Measurements from ENCODE around the gene STAB2.
A peak's percentile ranks its signal among the peaks of the same experiment; 100 is the strongest.
"Not testable (repeated sequence)": the region's sequence is repeated elsewhere in the genome, so short reads cannot be mapped to it uniquely, and the experiment has no call there.

STAB2 gene

DNA sequence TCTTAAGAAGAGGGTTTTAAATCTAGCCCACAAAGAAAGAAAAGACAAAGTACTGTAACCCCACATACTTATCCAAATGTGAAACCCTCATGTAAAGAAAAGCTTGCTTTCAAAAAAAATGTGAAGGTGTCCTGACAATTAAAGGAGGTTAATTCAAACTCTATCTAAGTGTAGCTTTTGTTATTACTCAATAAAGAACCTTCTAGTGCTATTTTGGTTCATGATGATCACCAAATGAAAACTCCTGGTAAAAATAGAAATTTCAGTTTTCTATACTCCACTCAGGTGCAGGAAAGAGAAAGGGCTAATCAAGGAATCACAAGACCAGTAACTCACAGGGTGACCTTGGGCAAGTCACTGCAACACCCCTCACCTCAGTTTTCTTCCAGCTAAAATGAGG lies 1.6 kb downstream of the STAB2 start:
- DNase-seq (ENCODE audit: low read depth): no peak

DNA sequence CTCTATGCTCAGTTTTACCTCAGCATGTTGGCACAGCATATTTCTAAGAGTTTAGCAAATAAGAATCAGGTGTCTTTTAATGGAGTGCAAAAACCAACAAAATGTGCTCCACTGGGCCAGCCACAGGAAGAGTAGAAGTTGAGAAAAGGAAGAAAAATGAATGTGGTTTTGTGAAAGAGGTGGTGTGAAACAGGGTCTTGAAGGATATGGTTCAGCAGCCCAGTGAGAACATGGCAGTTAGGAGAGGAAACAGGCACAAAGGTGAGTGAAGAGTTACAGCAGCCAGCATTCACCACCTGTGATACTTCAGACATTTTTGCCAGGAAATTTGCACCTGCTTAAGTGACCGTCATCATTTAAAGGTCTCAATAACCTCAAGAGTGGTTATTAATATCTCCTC lies 2.4 kb downstream of the STAB2 start:
- DNase-seq (ENCODE audit: low read depth): no peak

DNA sequence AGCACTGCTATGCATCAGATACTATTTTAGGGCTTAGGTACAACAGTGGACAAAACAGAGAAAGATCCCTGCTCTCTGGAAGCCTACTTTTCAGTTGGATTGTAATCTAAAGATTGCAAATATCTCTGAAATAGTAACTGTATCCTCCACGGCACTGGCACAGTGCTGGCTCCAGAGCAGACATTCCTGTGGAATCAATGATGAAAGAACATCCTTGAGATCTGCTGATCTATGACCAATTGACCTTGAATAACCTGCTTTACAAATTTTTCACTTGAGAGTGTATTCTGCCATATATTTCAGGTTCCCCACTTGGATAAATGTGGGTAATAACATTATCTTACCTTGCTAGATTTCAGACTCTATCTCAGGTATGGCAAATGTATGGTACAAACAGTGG lies 3.2 kb downstream of the STAB2 start:
- no peak for DNase-seq (ENCODE audit: low read depth)

DNA sequence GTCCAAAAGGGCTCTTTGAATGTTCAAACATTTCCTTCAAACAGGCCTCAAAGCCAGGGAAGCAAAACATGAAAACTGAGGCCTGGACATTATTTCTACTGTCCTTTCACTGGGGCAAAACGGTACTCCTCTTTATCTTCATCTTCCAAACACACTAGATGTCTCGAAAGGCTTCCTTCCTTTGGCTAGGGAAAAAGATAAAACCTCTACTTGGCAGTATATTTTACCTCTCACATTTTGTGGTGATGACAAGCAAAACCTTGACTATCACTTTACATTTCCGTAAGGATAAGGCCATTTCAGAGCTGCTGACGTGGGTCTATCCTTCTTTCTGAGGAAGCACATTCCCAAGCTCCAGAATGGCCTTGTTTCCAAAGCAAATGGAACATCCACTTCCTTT lies 9.9 kb downstream of the STAB2 start:
- DNase-seq (ENCODE audit: low read depth): no peak

DNA sequence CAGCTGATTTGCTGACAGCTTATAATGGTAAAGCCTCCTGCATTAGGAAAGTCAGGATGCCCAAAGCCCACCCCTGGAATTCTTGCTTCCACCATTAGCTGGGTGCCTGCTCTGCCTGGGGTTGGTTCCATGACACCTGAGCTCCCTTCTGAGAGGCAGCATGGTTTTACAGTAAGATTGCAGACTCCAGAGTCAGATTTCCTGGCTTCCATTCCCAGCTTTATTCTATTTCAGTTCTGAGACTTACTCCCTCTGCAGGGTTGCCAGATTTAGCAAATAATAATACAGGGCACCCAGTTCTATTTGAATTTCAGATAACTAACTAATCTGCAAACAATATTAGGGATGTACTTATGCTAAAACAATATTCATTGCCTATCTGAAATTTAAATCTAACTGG lies 12.2 kb downstream of the STAB2 start:
- no peak for DNase-seq (ENCODE audit: low read depth)

DNA sequence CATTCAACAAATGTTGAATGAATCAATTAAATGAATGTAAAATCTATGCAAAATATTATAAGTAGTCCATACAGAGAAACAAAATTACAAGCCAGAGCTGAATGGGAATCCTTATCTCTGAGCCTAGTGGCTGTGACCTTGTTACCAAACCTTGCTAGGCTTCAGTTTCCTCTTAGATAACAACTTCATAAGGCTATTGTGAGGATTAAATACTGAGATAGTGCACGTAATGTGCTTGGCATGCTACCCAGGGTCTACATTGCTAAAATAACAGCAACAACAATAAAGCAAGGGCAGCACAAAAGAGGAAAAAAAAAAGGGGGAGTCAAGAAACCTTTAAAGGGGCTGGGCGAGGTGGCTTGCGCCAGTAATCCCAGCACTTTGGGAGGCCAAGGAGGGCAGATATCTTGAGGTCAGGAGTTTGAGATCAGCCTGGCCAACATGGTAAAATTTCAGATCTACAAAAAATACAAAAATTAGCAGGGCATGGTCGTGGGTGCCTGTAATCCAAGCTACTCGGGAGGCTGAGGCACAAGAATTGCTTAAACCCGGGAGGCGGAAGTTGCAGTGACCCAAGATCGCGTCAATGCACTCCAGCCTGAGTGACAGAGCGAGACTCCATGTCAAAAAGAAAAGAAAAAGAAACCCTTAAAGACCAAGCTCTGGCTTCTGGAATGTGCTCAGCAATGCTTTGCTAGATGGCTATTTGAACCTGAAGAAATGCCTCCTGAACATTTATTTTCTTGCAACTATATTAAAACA lies 14.1 kb downstream of the STAB2 start:
- no peak for DNase-seq (ENCODE audit: low read depth)

DNA sequence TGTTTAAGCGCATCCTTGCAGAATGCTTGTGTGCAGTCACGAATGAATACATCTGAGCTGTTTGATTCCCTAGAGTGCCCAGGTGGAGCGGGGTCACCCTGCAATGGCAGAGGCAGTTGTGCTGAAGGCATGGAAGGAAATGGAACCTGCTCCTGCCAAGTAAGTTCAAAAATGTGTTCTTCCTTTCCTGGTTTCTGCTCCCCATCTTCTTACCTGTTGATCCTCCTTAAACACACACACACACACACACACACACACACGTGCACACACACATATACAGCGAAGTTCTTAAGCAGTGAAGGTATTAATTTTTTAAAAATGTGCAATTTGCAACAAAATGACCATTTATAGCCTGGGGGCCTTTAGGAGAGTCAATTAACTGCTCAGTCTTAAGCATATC lies 33.3 kb downstream of the STAB2 start:
- DNase-seq (ENCODE audit: low read depth): no peak

DNA sequence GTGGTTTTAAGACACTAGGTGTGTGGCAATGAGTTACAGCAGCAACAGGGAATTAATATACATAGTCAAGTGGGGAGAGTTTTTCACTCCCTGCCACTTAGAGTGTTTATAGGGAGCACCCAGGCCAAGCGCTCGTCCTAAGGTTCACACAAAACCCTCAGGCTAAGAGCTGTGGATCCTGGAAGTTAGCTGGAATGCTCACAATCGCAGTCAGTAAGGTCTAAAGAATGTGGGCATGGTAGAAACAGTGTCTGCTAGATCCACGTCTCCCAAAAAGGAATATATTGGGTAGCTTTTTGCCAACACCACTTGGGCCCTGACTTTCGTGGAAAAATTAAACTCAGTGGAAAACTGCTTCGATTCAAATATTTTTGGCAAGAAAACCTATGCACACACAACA lies 36.6 kb downstream of the STAB2 start:
- DNase-seq (ENCODE audit: low read depth): no peak

DNA sequence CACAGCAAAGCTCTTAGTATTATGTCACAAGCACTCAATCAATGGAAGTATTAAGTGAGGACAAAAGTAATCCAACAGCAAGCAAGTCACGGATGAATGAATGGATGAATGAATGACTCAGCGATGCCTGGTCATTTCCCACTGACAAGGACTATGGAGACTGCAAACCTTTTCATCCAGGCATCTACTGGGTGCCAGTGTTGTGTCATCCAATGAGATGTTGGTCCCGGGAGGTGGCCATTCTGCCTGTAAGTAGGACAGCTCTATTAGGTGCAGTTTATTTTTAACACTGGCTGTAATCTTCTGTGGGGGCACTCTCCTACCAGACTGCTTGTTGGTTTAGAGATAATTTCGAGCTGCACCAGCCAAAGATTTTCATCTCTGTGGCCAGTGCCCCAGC lies 39.4 kb downstream of the STAB2 start:
- DNase-seq (ENCODE audit: low read depth): no peak

DNA sequence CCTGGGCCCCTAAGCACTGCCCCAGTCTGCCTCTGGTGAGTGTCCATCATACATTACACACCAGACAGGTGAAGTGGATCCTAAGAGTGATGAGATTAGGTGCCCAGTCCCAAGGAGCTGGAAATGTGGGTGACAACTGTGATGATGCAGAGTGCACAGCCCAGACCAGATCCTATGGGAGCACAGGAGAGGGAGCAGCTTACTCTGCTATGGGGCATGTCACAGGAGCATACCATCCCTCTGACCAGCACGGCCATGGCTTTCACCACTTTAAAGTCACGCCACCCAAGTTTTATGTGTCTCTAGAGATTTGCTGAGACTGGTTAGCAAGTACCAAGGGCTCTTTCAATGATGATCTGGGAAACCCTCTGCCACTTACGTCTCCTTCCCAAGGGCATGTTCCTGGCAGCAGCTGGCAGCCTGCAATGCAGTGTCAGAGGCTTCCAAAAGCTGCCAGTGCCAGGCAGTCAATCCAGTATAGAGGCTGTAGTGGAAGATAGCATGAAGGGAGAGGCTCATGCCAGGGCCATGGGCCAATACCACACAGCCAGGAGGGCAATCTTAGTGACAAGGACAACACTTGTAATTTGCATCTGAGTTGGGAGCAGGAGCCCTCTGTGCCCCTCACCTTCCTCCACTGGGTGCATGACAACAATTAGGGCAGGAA lies 40.2 kb downstream of the STAB2 start:
- no peak for DNase-seq (ENCODE audit: low read depth)

DNA sequence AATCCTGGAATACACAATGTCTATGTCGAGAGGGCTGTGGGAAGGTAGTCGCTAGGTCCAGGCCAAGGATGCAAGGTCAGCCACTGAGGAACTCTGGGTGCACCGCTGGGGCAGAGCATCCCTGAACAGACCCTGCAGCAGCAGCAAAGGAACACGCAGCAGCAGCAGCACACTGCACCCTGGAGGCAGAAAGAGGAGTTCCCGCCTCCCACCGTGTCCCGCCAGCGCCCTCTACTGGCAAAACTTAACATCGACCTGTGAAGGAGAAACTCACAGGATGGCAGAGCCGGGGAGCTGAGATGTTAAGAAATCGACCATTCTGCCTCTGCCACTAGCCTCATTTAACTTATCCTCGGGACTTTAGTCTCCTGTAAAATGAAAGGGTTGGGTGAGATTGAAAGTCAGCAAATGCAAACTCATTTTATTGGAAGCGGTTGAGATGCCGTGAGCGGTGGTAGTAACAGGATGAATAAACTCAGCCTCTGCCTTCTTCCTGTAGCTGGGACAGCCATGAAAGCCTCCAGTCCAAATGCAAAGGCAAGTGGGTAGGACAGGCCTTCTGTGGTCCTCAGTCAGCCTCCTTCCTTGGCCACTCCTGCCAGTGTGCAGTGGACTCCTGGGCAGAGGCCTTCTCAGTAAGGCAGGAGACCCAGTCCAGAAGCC lies 45.6 kb downstream of the STAB2 start:
- DNase-seq (ENCODE audit: low read depth): peak; percentile 11

DNA sequence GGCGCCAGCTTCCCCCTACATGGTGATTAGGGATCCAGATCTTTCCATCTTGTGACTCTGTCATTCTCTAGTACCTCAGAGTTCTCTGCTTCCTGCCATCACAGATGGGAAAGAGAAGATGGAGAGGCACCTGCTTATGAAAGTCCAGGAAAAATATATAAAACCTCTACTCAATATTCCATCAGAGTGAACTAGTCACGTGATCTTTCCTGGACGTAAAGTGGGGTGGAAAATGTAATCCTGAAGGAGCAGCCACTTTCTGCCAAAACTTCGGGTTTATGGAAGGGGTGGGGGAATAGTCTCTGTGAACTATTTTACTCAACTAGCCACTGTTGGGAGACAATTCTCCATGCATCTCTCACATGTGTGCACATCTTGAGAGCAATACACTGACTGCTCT lies 47.7 kb downstream of the STAB2 start:
- DNase-seq (ENCODE audit: low read depth): no peak

DNA sequence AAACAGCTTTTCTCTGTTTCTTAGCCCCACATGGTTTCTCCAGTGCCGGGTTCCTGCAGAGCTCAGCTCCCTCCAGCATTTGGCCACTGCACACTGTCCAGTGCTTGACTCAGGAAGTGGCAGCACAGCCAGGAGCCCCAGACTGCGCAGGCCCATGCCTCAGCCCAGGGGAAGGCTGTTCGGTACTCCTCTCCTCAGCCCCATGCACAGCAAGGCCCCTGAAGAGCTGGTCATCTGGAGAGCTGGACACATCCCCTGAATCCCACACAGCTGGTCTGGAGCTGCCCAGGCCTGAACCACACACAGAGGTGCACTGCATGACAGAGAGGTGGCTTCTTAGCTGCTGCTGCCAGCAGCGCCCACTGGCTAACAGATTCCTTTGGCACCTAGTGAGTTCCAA lies 48.3 kb downstream of the STAB2 start:
- no peak for DNase-seq (ENCODE audit: low read depth)

DNA sequence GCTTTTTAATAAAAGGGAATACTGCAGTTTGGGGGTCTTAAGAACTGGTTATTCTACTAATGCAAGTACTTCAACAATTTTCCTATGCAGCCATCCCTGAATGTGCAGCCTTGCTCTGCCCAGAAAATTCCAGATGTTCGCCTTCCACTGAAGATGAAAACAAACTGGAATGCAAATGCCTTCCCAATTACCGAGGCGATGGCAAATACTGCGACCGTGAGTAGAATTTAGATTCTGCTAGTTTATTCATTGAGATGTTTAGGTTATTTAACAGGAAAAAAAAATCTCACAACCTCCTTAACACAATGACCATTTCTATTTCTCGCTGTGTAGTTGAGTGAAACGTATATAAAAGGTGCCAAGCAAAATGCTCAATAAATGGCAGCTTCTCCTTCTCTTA lies 49.9 kb downstream of the STAB2 start:
- DNase-seq (ENCODE audit: low read depth): no peak

DNA sequence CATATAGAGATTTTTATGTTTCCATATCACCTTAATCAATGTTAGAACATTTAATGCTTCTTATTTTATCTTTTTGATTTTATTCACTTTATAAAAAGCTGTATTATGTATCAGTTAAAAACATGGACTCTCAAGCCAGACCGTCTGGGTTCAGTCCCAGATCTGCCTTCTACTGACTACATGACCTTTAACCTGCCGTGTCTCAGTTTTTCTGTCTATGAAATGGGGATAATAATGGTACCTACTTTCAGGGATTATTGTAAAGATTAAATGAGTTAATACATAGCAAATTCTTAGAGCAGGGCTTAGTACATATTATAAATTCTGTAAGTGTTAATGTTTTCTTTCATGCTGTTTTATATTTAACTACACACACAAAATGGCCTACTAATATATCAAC lies 50.4 kb downstream of the STAB2 start:
- DNase-seq (ENCODE audit: low read depth): no peak

DNA sequence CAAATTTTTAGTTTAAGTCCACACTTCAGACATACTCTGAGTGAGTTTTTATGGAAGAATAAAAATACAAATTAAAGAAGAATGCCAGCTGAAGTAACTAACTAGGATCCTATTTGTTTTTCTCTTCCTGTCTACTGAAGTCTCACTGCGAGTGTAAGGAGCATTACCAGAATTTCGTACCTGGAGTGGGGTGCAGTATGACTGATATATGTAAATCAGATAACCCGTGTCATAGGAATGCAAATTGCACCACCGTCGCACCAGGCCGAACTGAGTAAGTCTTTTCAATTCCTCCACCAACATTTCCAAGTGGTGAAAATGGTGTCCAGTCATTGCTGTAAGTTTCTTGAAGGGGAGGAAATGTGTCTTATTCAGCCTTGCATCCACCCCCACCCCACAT lies 52.9 kb downstream of the STAB2 start:
- no peak for DNase-seq (ENCODE audit: low read depth)

DNA sequence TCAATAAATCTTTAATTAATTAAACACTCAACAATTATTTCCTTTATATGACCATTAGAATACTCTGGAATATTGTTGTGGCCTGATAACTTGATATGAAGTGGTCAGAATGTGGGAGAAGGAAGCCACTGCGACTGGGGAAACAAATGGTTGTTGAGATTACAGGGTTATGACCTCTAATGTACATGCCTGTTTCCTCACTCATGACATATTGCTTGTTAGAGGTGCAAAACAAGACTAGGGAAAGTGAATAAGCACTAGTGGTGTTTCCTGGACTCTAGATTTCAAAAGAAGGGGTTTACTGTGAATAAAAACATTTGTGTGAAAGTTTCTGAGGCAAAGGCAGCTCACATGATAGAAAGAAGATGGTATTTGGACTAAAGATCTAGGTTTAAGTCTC lies 53.3 kb downstream of the STAB2 start:
- no peak for DNase-seq (ENCODE audit: low read depth)

DNA sequence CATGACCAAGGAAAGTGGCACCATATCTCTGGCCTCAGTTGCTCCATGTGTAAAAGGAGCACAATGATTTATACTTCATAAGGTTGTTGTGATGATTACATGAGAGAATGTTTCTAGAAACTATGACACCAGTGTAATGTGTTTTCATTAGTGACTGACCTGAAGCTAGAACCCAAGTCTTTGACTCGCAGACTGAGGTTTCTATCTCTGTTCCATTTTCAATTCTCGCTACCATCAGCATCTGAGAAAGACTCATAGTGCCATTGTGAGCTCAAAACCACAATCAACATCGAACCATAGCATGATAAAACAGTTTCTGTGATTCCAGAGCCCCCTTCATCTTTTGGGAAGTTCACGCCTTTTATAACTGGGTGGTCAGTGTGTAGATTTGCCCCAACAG lies 53.8 kb downstream of the STAB2 start:
- DNase-seq (ENCODE audit: low read depth): no peak

DNA sequence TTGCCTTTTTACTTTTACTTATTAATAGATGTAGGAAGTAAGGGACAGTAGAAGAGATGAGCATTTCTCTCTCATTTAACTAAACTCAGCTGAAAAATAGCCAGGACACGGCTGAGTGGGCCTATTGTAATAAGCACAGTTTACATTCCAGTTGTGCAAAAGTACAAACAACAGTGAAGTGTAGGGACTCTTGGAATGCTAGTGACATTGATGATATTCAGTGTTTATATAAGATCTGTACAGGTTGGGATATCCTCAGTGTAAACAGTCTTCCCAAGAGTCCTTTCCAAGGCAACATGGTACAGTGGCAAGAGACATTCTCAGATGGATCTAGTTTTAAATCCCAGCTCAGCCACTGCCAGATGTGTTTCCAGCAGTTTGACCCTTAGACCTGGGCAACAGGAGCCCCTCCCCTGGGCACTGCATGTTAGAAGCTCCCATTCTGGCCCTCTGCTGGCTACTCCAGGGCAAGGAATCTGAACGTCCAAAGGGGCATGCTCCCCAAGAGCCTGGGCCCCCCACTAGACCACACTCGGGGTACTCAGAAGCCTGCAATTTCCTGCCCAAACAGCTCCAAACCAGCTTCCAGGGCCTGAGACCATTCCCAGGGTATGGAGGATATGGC lies 55.3 kb downstream of the STAB2 start:
- DNase-seq (ENCODE audit: low read depth): no peak

DNA sequence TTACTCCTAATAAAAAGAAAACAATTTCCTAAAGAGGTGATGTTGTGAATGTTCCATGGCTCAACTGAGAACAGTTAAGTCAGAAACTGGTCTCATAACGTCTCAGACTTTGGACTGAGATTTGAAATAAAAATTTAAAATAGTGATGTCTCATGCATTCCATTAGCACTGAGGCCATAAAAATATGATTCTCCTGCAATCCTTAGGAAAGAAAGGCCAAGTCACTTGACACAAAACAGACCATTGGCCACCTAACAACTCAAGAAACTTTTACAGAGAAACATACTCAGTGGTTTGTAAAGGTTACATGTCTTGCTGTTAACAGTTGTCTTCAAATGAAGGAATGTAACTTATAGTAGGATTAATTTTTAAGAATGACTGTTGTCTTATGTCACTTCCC lies 58.1 kb downstream of the STAB2 start:
- DNase-seq (ENCODE audit: low read depth): no peak

DNA sequence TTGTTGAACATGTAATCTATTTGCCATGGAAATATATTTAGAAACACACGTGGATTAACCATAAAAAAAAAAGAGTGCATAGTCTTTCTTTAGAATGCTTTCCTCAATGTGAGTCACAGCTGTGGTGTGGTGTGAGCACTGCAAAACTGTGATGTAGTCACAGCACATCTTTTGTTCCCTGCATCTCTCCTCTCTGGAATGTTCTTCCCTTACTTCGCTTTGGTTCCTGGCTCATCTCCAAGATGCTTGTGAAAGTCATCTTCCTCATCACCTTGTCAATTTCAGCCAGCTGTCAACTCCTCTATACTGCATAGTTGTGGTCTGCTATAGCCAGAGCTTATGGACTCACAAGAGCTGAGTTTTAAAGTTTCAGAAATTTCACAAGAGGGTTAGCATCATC lies 60.2 kb downstream of the STAB2 start:
- DNase-seq (ENCODE audit: low read depth): no peak

DNA sequence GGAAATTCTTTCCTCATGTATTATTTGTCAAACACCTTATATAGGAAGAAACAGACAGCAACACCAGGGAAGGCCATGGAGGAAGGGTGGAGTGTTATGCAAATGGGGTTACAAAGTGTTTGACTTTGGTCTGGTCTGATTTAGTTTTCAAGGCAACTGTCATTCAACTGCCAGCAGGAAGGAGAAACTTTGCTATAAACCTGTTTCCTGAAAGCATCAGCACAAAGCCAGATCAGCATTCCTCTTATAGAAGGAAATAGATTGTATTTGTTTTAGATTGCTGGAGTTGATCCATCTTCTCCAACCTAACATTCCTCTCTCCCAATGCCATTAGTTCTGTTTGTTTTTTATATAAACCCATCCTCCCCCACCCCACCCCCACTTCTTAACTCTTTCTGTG lies 65.7 kb downstream of the STAB2 start:
- no peak for DNase-seq (ENCODE audit: low read depth)

DNA sequence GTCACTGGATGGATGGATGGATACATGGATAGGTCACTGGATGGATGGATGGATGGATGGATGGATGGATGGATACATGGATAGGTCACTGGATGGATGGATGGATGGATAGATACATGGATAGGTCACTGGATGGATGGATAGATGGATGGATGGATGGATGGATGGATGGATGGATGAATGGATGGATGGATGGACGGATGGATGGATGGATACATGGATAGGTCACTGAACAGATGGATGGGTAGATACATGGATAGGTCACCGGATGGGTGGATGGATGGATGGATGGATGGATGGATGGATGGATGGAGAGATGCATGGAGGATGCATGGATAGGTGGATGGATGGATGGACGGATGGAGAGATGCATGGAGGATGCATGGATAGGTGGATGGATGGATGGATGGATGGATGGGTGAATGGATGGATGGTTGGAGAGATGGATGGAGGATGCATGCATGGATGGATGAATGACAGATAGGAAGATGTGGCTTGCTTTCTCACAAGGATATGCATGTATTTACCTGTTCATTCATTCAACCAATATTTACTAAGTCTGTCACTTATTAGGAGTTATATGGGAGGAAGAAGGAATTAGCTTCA lies 66.6 kb downstream of the STAB2 start:
- DNase-seq (ENCODE audit: low read depth): not testable (repeated sequence)

All from stimulated activated CD8-positive, alpha-beta memory T cell treated with anti-CD3 and anti-CD28 coated beads, Interleukin-7, amount 100 ng/mL, for 24 hours (primary cell).